K562 (cell line): ENCODE data around the gene DAB2IP. TPM values are rescaled to one million over a fixed set of nuclear protein-coding genes. Genes with fewer than 3 reads are reported as not detected.

Experiments
- HIVEP1 ChIP-seq: fragments of 250-450 bp; sonication (Bioruptor Pico); IDR thresholded peaks from 2 replicates; pipeline ENCODE4 v1.4.0; 2020; ENCODE audit warnings: mild to moderate bottlenecking
- MAFF ChIP-seq: IDR thresholded peaks from 2 replicates; pipeline ENCODE4 v1.6.1; 2012; ENCODE audit warnings: low read length, improper control_type of control experiment
- MBD1 ChIP-seq: fragments of 250-450 bp; sonication (Bioruptor Pico); IDR thresholded peaks from 2 replicates; pipeline ENCODE4 v1.8.0; 2022; ENCODE audit warnings: inconsistent platforms
- RFX5 ChIP-seq: IDR thresholded peaks from 2 replicates; pipeline ENCODE4 v1.6.1; 2011; ENCODE audit warnings: low read depth, mild to moderate bottlenecking, improper control_type of control experiment, low read length
- SMC3 ChIP-seq: conservative IDR thresholded peaks from 2 replicates; pipeline ENCODE4 v1.6.1; 2011; ENCODE audit warnings: low read depth, low read length, improper control_type of control experiment; ENCODE audit not compliant: insufficient read depth
- SNRNP70 ChIP-seq: fragments of 200-400 bp; formaldehyde crosslinking; optimal IDR thresholded peaks from 2 replicates; pipeline ENCODE3; 2017; ENCODE audit warnings: low read depth, low read length
- ZMIZ1 ChIP-seq, 2 experiments: fragments of 150-350 bp in 1 of 2; IDR thresholded peaks; 2 replicates each; pipeline ENCODE4 v1.6.1; 2012 to 2016; ENCODE audit warnings: low read depth in 2 of 2, low read length in 2 of 2, mild to moderate bottlenecking in 1 of 2, moderate library complexity in 1 of 2
- polyA plus RNA-seq, 8 experiments: library from polyadenylated mRNA; depleted of rRNA in 4 of 8; stranded (reverse) in 5 of 8; unstranded in 3 of 8; fragments of >200 nt; fragmentation: Nextera tagmentation in 2 of 8; fragmentation: Illumina TruSeq in 1 of 8; extraction: Ambion mirVana in 2 of 8; extraction: Trizol in 1 of 8; gene quantifications; 2 replicates each; pipeline versions ENCODE4 v1.2.1 to v1.2.3, GENCODE V29; 2011 to 2014; ENCODE audit warnings: inconsistent platforms in 1 of 8, missing spikeins in 1 of 8
- total RNA-seq, 7 experiments: library from RNA; depleted of rRNA in 6 of 7; stranded (reverse); fragments of >200 nt in 6 of 7; fragmentation: Illumina TruSeq in 2 of 7; extraction: Trizol in 2 of 7; gene quantifications; 2 replicates each; pipeline versions ENCODE4 v1.2.1 to v1.2.3, GENCODE V29; 2011 to 2021; ENCODE audit warnings: low replicate concordance in 1 of 7

The DAB2IP gene
- total and polyA plus RNA-seq, 9 of the 15 experiments (the other 6 are each of a cell fraction or from before 2014, with no cell fraction given): 0.04 to 0.31 (median 0.08) TPM; not detected in 5

- no peak for TF ChIP-seq MAFF
- TF ChIP-seq RFX5: no peak
- TF ChIP-seq ZMIZ1 (IDR thresholded peaks at IDR 0.05; ENCODE audit: low read depth in 2 of 2, low read length in 2 of 2): no peak
- TF ChIP-seq SMC3: no peak
- no peak for TF ChIP-seq SNRNP70
- no peak for TF ChIP-seq HIVEP1 (CRISPR knock-in tag)
- no peak for TF ChIP-seq MBD1
These were observed 95.4 kb downstream of the DAB2IP start (continued) for GRCh38 chr9:121746866-121747265.
